ENCODE results near the gene CACUL1. TPM values are rescaled to one million over a fixed set of nuclear protein-coding genes. Genes with fewer than 3 reads are reported as not detected.
"Not testable (repeated sequence)": the region's sequence is repeated elsewhere in the genome, so short reads cannot be mapped to it uniquely, and the experiment has no call there.

Gene CACUL1
- 11.5 TPM for polyA plus RNA-seq (2012; ENCODE audit: missing spikeins)

DNA sequence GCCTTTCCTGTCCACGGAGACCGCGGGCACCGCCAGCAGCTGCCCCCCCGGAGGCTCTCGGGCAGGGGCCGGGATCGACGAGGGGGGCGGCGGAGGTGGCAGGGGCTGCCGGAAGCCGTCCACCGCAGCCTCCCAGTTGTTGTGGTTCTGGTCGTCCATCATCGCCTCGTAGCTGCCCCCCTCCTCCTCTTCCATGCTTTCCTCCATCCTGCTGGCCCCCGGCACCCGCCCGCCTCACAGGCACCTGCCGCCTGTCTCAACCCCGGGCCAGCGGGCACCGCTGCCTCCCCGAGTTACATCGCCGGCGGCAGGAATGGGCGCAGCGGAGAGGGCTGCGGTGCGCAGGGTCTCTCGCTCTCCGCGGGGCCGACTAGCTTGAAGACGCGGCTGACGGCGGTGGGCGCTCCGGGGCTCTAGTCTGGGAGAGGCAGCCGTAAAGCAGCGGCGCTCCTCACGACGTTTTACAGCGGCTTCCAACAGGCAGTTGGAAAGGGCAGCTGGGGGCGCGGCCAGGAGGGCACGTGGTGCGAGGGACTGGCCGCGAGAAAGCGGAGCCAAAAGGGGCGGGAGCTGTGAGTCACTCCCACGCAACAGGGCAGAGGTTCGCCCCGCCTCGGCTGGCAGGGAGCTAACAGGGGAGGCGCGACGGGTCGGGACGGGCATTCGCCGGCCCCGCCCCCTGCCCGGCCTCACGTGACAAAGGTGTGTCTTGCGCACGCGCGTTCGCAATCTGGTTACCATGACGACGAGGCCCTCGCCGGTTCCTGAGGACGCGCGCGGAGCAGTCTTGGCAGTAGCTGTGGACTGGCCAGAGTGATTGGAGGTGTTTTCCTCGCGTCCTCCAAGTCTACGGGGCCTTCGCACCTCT is at the start of gene CACUL1:
Gene CACUL1 (minus strand): TSS at position 415 of the 868 bp plus-strand sequence. CDS start 208 bp downstream, at position 207.
- DNase-seq (ENCODE audit: insufficient read length) (peak; percentile 96), FAIRE-seq (peak; percentile 99)
- TF ChIP-seq POLR2A (IDR thresholded peaks at IDR 0.05; ENCODE audit: low read depth, low read length), result peak; percentile 79; the same call in 1 of the 2 replicates
- peak; percentile 75; the same call in 1 of the 2 replicates for TF ChIP-seq TAF1 (IDR thresholded peaks at IDR 0.05; ENCODE audit: borderline replicate concordance, low read depth, low read length)
- TF ChIP-seq POLR2AphosphoS5 (IDR thresholded peaks at IDR 0.05; ENCODE audit: low read depth, low read length), result no peak

DNA sequence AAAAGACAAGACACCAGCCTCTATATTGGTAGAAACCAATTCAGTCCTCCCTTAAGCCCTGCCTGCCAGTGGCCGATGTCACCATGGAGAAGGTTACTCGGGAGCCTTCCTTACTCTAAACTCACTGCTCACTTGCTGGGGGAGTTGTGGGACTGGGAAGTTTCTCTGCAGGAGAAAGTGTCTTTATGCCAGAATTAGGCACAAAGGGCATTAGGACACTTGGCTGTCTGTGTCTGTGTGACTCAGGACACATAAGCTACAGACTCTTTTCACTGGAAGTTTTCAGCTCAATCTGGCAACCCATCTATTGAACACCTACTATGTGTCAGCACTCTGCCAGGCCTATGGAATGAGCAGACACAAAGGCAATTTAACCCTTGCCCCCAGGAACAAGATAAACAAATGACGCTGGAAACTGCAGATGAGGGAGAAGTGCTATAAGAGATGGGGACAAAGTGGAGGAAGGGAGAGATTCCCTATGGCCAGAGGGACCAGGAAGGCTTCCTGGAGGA is 49.5 kb upstream of the CACUL1 start:
- TF ChIP-seq POLR2A (IDR thresholded peaks at IDR 0.05; ENCODE audit: low read depth, low read length), result no peak
- no peak for TF ChIP-seq TAF1 (IDR thresholded peaks at IDR 0.05; ENCODE audit: borderline replicate concordance, low read depth, low read length)
- TF ChIP-seq POLR2AphosphoS5 (IDR thresholded peaks at IDR 0.05; ENCODE audit: low read depth, low read length), result no peak
- DNase-seq (ENCODE audit: insufficient read length), result no peak
- FAIRE-seq, result no peak

DNA sequence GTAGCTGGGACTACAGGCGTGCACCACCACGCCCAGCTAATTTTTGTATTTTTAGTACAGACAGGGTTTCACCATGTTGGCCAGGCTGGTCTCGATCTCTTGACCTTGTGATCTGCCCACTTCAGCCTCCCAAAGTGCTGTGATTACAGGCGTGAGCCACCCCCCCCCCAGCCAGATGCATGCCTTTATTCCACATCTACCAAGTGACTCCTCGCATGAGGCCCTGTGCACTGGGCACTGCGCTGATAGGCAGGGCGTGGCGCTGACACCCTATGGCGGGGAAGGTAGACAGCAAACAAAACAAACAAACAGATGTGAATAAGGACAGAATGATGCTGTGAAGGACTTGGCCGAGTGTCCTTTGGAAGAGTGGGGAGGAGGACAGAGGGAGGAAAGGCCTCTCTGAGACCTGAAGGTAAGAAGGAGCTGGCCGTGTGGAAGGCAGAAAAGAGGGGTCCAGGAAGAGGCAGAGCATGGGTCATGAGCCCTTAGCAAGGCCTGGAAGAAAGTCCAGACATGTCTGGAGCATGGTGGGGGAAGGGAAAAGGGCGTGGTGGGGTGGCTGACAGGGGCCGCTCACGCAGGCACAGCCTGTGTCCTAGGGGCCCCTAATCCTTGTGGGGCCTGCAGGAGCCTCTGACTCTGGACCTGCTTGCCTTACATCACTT is 47.5 kb upstream of the CACUL1 start:
- TF ChIP-seq POLR2A (IDR thresholded peaks at IDR 0.05; ENCODE audit: low read depth, low read length) (no peak), POLR2AphosphoS5 (IDR thresholded peaks at IDR 0.05; ENCODE audit: low read depth, low read length) (no peak), TAF1 (IDR thresholded peaks at IDR 0.05; ENCODE audit: borderline replicate concordance, low read depth, low read length) (no peak)
- no peak for FAIRE-seq
- no peak for DNase-seq (ENCODE audit: insufficient read length)

DNA sequence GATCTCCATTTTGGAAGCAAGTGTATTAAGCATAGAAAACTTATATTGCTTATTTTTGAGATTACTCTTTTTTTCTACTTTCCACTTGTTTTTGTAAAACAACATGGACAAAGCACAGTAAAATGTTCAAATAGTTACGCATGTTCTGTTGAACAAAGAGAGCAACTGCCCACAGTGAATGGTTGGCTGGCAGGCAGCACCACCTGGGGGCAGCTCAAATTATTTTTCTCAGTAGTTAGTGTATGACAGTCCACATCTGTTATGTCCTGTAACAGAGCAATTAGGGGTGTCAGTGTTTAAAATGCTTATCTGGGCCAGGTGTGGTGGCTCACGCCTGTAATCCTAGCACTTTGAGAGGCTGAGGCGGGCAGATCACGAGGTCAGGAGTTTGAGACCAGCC is 46.1 kb upstream of the CACUL1 start:
- TF ChIP-seq POLR2AphosphoS5 (IDR thresholded peaks at IDR 0.05; ENCODE audit: low read depth, low read length) (no peak), TAF1 (IDR thresholded peaks at IDR 0.05; ENCODE audit: borderline replicate concordance, low read depth, low read length) (no peak), POLR2A (IDR thresholded peaks at IDR 0.05; ENCODE audit: low read depth, low read length) (no peak)
- no peak for DNase-seq (ENCODE audit: insufficient read length)
- no peak for FAIRE-seq

DNA sequence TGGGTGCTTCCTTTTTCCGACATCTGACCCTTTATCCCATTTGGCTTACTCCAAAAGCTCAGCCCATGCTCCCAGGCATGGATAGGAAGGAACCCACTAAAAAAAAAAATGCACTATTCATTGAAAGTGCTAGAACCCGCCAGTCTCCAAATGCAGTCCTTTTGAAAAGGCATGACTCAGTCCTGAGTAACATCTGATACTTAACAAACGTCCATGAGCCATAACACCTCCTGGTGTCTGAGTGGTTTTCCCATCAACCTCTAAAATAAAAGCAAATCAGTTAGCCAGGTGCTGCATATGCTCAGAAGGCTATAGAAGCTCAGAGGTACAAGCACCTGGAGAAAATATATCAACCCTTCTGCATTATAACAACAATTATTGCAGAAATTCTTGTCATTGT is 45.0 kb upstream of the CACUL1 start:
- FAIRE-seq (no peak), DNase-seq (ENCODE audit: insufficient read length) (no peak)
- TF ChIP-seq TAF1 (IDR thresholded peaks at IDR 0.05; ENCODE audit: borderline replicate concordance, low read depth, low read length) (no peak), POLR2AphosphoS5 (IDR thresholded peaks at IDR 0.05; ENCODE audit: low read depth, low read length) (no peak), POLR2A (IDR thresholded peaks at IDR 0.05; ENCODE audit: low read depth, low read length) (no peak)

DNA sequence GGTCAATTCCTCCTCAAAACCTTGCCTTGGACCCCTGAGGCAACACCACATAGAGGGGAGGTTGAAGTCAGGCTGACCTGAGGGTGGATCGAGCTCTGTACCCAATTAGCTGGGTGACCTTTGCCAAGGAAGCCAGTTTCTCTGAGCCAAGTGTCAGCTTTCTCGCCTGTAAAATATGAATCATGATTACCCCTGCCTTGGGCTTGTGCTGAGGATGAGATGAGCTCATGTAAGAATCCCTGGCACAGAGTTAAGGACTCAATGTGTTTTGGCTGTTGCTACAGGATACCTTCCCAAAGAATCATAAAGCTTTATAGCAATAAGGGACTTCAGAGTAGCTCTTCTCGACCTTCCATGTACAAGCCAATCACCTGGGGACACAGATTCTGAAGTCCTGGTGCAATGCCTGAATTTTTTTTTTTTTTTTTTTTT is 43.5 kb upstream of the CACUL1 start:
- FAIRE-seq, result no peak
- no peak for DNase-seq (ENCODE audit: insufficient read length)
- TF ChIP-seq POLR2AphosphoS5 (IDR thresholded peaks at IDR 0.05; ENCODE audit: low read depth, low read length) (no peak), POLR2A (IDR thresholded peaks at IDR 0.05; ENCODE audit: low read depth, low read length) (no peak), TAF1 (IDR thresholded peaks at IDR 0.05; ENCODE audit: borderline replicate concordance, low read depth, low read length) (no peak)

DNA sequence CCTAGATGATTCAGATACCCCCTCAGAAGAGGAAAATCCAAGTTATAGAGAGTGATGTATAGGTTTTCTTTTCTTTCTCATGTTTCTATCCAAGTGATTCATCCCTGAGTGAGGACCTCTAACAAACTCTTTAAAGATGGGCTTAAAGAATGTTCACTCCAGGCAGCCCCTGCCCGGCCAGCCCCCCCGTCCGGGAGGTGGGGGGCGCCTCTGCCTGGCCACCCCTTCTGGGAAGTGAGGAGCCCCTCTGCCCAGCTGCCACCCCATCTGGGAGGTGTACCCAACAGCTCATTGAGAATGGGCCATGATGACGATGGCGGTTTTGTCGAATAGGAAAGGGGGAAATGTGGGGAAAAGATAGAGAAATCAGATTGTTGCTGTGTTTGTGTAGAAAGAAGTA is 40.2 kb upstream of the CACUL1 start:
- DNase-seq (ENCODE audit: insufficient read length); FAIRE-seq: not testable (repeated sequence)

DNA sequence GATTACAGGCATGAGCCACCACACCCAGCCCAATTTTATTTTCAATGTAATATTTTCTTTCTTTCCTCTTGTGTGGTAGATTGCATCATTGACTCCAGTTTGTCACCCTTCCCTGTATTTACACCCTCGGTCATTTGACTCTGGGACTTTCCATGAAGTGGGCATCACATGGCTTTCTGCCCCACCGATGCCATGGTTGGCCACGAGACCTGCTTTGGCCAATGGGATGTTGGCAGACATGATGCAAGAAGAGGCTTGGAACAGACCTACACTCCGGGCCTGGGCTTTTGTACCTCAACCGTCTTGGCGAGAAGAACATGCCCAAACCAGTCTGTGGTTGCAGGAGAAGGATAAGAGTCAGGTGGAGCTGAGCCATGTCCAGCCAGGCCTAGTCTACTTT is 38.8 kb upstream of the CACUL1 start:
- FAIRE-seq, result no peak
- TF ChIP-seq POLR2AphosphoS5 (IDR thresholded peaks at IDR 0.05; ENCODE audit: low read depth, low read length), result no peak
- TF ChIP-seq POLR2A (IDR thresholded peaks at IDR 0.05; ENCODE audit: low read depth, low read length), result no peak
- TF ChIP-seq TAF1 (IDR thresholded peaks at IDR 0.05; ENCODE audit: borderline replicate concordance, low read depth, low read length), result no peak
- DNase-seq (ENCODE audit: insufficient read length), result no peak

DNA sequence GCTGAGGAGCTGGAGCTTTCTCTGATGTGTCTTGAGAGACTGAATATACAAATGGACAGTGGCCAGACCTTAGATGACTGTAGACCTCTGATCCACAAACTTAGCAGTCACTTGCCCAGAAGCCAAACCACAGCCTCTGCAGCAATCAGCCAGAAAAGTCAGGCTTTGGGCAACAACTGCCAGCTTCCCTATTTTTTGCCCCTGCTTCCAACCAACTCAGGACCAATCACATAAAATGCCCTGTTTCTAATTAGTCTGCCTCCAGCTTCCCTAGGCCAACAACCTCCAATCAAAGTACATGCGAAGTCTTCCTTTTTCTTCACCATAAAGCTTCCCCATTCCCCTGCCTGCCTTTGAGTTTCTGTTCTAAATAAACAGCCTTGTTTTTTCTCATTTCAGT is 37.8 kb upstream of the CACUL1 start:
- DNase-seq (ENCODE audit: insufficient read length), result no peak
- FAIRE-seq, result no peak

DNA sequence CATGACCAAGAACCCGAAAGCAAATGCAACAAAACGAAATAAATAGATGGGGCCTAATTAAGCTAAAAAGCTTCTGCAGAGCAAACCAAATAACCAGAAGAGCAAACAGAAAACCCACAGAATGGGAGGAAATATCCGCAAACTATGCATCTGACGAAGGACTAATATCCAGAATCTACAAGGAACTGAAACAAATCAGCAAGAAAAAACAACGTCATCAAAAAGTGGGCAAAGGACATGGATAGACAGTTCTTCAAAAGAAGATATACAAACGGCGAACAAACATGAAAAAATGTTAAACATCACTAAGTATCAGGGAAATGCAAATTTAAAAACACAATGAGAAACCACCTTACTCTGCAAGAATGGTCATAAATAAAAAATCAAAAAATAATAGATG is 35.3 kb upstream of the CACUL1 start:
- DNase-seq (ENCODE audit: insufficient read length), result no peak
- no peak for FAIRE-seq
- no peak for TF ChIP-seq POLR2AphosphoS5 (IDR thresholded peaks at IDR 0.05; ENCODE audit: low read depth, low read length)
- no peak for TF ChIP-seq TAF1 (IDR thresholded peaks at IDR 0.05; ENCODE audit: borderline replicate concordance, low read depth, low read length)
- TF ChIP-seq POLR2A (IDR thresholded peaks at IDR 0.05; ENCODE audit: low read depth, low read length), result no peak

More for the DNA sequence above, 37.8 kb upstream of the CACUL1 start:
- TF ChIP-seq TAF1 (IDR thresholded peaks at IDR 0.05; ENCODE audit: borderline replicate concordance, low read depth, low read length) (no peak), POLR2AphosphoS5 (IDR thresholded peaks at IDR 0.05; ENCODE audit: low read depth, low read length) (no peak), POLR2A (IDR thresholded peaks at IDR 0.05; ENCODE audit: low read depth, low read length) (no peak)

DNA sequence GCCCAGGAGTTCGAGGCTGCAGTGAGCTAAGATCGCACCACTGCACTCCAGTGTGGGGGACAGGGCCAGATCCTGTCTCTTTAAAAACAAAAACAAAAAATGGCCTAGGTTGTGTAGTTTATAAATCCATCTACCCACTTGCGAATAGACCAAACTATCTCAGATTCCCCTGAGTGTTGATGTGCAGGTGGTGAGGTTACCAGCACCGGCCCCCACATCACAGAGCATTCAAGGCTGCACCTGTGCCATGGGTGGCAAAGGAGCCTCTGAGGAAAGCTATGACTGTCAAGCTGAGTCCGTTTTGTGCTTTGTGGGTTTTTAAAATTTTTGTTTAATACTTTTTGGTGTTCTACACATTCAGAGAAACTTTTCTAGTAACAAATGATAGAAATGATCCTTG is 30.8 kb upstream of the CACUL1 start:
- FAIRE-seq (no peak), DNase-seq (ENCODE audit: insufficient read length) (no peak)
- TF ChIP-seq POLR2AphosphoS5 (IDR thresholded peaks at IDR 0.05; ENCODE audit: low read depth, low read length) (no peak), POLR2A (IDR thresholded peaks at IDR 0.05; ENCODE audit: low read depth, low read length) (no peak), TAF1 (IDR thresholded peaks at IDR 0.05; ENCODE audit: borderline replicate concordance, low read depth, low read length) (no peak)

Data from GM12892 (cell line).